GM19395 (cell line): ENCODE measurements around the gene UBE2S.

Experiments
- ATAC-seq: cut with Tn5 transposase; IDR thresholded peaks from one replicate; pipeline ENCODE4 v1.9.1; 2021; ENCODE audit warnings: mild to moderate bottlenecking, moderate library complexity; ENCODE audit not compliant: unreplicated experiment

UBE2S gene

GRCh38 chr19:55366790-55367189, 40.8 kb downstream of the UBE2S start:
- no peak for ATAC-seq

- no peak for ATAC-seq
These were observed 41.6 kb downstream of the UBE2S start for GRCh38 chr19:55365964-55366363.

DNA sequence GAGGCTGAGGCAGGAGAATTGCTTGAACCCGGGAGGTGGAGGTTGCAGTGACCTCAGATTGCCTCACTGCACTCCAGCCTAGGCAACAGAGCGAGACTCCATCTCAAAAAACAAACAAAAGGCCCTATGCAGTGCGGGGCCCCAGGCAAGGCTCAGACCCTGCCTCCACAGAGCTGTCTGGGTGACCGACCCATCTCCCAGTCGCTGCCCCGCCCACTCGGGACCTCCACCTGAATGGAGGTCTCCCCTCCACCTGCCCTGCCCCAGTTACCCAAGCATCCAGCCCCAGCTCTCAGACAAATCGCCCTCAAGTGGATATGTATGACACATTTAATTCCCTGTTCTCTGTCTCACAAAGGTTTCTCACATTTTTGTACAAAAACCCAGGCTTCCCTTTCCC, 42.3 kb downstream of the UBE2S start:
- ATAC-seq, result no peak

- ATAC-seq, result no peak
These were observed 44.4 kb downstream of the UBE2S start, which contains the start of gene GARIN5B for GRCh38 chr19:55362990-55363716. TSS of gene GARIN5B (minus strand) at chr19:55363260. CDS start at chr19:55363066, 194 bp downstream.

DNA sequence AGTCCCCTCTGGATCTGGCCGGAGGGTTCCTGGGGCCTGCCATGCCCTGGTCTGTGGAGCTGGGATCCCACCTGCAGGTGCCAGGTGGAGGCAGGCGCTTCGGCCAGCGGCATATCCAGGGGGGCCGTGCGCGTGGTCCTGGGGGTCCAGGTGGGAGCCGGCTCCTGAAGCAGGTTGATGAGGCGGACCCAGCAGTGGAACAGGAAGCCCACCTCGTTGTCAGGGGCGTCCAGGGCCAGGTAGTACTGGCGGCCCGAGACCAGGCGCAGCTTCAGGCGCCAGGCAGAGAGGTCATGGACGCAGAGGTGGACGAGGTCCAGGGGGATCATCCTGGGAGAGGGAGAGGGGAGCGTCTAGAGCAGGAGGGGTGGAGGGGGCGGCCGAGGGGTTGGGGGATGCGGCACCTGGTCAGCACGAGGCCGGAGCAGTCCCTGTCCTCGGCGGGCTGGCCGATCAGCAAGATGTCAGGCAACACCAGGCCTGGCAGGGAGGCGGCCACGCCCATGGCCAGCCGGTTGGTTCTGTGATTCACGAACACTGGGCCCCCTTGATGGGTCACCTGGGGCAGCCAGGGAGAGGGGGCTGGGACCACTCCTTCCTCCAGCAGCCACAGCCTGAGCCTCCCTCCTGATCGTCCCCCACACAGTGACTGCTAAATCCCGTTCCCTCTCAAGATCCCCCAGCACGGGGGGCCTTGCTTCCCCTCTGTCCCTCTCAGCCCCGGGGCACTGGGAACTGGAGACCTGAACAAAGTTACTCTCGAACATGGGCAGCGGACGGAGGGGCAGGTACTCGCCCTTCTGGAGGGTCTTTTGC, 45.2 kb downstream of the UBE2S start:
- ATAC-seq, result no peak

- ATAC-seq, result no peak
These were observed 46.7 kb downstream of the UBE2S start for GRCh38 chr19:55360902-55361301.

DNA sequence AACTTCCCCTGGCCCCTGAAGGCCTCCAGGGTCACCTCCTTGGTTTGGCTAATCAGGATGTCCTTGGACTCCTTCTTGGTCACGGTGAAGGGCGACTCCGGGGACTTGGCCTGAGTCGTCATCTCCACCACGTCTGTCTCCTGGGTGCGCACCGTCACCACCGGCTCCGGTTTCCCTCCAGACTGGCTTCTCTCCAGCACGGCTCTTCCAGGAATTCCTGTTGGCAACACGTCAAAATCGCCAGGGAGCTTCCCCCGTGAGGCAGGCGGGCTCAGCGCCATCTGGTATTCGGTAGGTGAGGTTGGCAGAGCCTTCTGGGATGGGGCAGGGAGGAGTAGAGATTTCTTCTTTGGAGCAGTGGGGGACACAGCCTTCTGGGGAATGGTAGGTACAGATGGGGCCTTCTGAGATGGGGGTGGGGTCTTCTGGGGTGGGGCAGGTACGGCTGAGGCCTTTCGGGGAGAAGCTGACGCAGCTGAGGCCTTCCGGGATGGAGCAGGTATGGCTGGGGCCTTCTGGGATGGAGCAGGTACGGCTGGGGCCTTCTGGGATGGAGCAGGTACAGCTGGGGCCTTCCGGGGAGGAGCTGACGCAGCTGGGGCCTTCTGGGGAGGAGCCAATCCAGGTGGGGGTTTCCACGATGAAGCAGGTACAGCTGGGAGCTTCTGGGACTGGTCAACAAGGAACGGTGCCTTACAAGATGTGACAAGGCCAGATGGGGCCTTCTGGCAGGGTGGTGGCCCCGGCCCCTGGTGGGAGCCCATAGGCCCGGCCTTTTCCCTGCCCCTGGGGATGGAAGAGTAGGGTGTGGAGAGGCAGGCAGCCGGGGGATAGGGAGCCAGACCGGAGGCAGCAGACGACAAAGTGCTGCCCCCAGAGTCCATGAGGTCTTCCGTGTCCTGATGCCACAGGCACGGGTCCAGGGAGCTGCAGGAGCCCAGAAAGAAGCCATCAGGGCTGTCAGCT, 48.4 kb downstream of the UBE2S start:
- ATAC-seq, result no peak

GRCh38 chr19:55358493-55358892, 49.1 kb downstream of the UBE2S start:
- ATAC-seq, result no peak

GRCh38 chr19:55355213-55355821, 52.3 kb downstream of the UBE2S start:
- ATAC-seq, result no peak

DNA sequence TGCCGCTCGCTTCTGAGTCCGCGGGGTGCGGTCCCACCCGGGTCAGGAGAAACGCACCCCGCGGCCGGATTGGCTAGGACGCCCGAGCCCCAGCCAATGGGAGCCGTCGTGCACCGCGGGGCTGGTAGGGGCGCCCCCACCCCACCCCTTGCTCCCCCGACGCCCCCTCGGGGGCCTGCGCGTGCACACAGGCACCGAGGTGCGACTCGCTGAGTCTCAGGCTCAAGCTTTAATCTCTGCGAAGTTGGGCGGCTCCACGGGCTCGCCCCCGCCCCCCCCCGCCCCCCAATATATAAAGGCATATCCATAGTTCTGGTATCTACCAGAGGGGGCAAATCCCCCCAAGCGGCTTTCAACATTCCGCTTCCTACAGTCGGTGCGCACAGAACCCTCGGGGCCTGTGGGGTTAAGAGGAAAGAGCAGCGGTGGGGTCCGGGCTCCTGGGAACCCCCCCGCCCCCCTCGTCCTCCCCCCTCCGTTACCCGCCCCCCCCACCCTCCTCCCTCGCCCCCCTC, 52.8 kb downstream of the UBE2S start, which contains the start of gene COX6B2:
TSS of gene COX6B2 (minus strand) at position 22 of the 515 bp plus-strand sequence. CDS start 198 bp downstream, outside the sequence.
- ATAC-seq, result no peak

GRCh38 chr19:55353803-55354697, 53.5 kb downstream of the UBE2S start:
- ATAC-seq, result no peak

GRCh38 chr19:55353356-55353802, 54.2 kb downstream of the UBE2S start:
- no peak for ATAC-seq

- ATAC-seq, result no peak
These were observed 54.9 kb downstream of the UBE2S start for GRCh38 chr19:55352549-55353145.

GRCh38 chr19:55352040-55352439, 55.5 kb downstream of the UBE2S start:
- no peak for ATAC-seq

DNA sequence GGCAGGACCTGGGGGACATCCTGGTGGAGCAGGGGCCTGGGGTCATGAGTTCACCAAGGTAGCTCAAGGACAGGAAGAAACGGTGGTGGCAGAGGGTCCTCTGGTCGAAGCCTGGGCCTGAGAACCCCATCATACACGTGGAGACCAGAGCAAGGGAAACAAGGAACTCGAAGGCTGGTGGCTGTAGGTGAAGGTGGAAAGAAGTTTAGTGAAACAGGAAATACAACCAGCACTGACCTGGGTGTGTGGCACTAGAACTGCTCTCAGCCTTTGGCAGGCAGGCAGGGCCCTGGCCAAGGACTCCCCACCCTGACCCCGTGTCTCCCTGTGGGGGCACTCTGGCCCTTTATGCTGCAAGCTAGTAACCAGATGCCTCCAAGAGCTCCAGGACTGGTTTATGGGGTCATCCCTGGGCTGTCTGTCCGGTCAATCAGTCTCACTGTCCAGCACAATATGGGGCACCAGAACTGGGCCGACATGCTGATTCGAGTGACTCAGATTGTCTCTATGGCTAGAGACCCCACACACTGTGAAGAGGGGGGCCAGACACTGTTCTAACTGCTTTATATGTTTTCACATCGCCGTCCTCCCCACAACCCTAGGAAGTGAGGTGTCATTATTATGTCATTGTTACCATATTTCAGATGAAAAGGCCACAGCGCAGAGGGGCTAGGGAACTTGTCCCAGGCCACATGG, 56.8 kb downstream of the UBE2S start:
- ATAC-seq, result no peak
